HCT116 (cell line): ENCODE results near the gene SRPK2. TPM values are rescaled to one million over a fixed set of nuclear protein-coding genes. Genes with fewer than 3 reads are reported as not detected.

Experiments used
- ATAC-seq: fragments of 200-7000 bp; cut with Tn5 transposase; 2 replicates; pipeline ENCODE4 v1.9.1; 2020; ENCODE audit warnings: mild to moderate bottlenecking, moderate library complexity
- BruUV-seq: library from RNA; stranded (reverse); fragments of 400-500 nt; replicated peaks from 2 replicates; lab custom pipeline; 2021; lab: Mats Ljungman, UMichigan
- CTCF ChIA-PET: fragments of 300-600 bp; sonication (Branson Sonifier 250); formaldehyde crosslinking; loops from one replicate; lab custom pipeline; 2021; ENCODE audit warnings: antibody characterized with exemption; lab: Charles Lee
- POLR2A ChIA-PET: fragments of 300-600, 350-600 bp; sonication (Branson Sonifier 250); formaldehyde crosslinking; loops from one replicate; lab custom pipeline; 2021; ENCODE audit warnings: antibody characterized with exemption; lab: Charles Lee
- RAD21 ChIA-PET, 2 experiments: fragments of 300-600 bp; sonication (Branson Sonifier 250); formaldehyde crosslinking; loops; one replicate each; lab custom pipeline; 2023; ENCODE audit warnings: low total read pairs in 2 of 2; ENCODE audit not compliant: uncharacterized antibody in 2 of 2, unreplicated experiment in 2 of 2, low non-redundant PET in 1 of 2; lab: Charles Lee
- DNase-seq: peaks from one replicate; pipeline ENCODE4 v3.0.0-alpha.2; 2010; ENCODE audit warnings: low read depth, low spot score
- H2AFZ ChIP-seq: fragments of 200-600 bp; shearing (Covaris generic), sonication (generic); 2 replicates; pipeline ENCODE4 v1.6.1; 2017; ENCODE audit warnings: low read depth, mixed run types, mixed read lengths, antibody characterized with exemption, low read length; ENCODE audit not compliant: poor library complexity, severe bottlenecking
- H3K27ac ChIP-seq: 2 replicates; pipeline ENCODE4 v1.5.1; 2012; ENCODE audit warnings: low read depth, low read length
- H3K27me3 ChIP-seq: fragments of 200-600 bp; sonication (generic); 2 replicates; pipeline ENCODE4 v1.6.1; 2016; ENCODE audit warnings: mixed run types, low read length, mixed read lengths; ENCODE audit not compliant: insufficient read depth
- H3K36me3 ChIP-seq, 2 experiments: fragments of 200-500 bp in 1 of 2; fragments of 200-600 bp in 1 of 2; sonication (Bioruptor generic) in 1 of 2; sonication (generic) in 1 of 2; 2 replicates each; pipeline versions ENCODE4 v1.5.1 to v1.6.1; 2014 to 2016; ENCODE audit warnings: low read length in 2 of 2, inconsistent platforms in 1 of 2, mixed read lengths in 1 of 2, mixed run types in 1 of 2; ENCODE audit not compliant: insufficient read depth in 2 of 2, control insufficient read depth in 1 of 2
- H3K4me1 ChIP-seq, 2 experiments: fragments of 200-600 bp in 1 of 2; sonication (generic) in 1 of 2; 2 replicates each; pipeline versions ENCODE4 v1.5.1 to v1.6.1; 2012 to 2017; ENCODE audit warnings: low read length in 2 of 2, inconsistent platforms in 1 of 2, mild to moderate bottlenecking in 1 of 2, mixed read lengths in 1 of 2, mixed run types in 1 of 2, moderate library complexity in 1 of 2; ENCODE audit not compliant: insufficient read depth in 2 of 2, control insufficient read depth in 1 of 2
- H3K4me2 ChIP-seq: fragments of 200-600 bp; sonication (generic); 2 replicates; pipeline ENCODE4 v1.6.1; 2017; ENCODE audit warnings: mixed run types, low read length, mixed read lengths
- H3K4me3 ChIP-seq, 2 experiments: fragments of 200-600 bp in 1 of 2; sonication (generic) in 1 of 2; replicated peaks in 1 of 2; 2 replicates each; pipeline ENCODE4 v1.5.1; 2011 to 2016; ENCODE audit warnings: low read length in 2 of 2, control low read depth in 1 of 2, low read depth in 1 of 2, mild to moderate bottlenecking in 1 of 2, mixed read lengths in 1 of 2, mixed run types in 1 of 2
- H3K79me2 ChIP-seq: fragments of 200-600 bp; sonication (generic); 2 replicates; pipeline ENCODE4 v1.6.1; 2017; ENCODE audit warnings: mild to moderate bottlenecking, mixed run types, low read length, moderate library complexity, mixed read lengths; ENCODE audit not compliant: insufficient read depth
- H3K9ac ChIP-seq: fragments of 200-600 bp; sonication (generic); 2 replicates; pipeline ENCODE4 v1.6.1; 2016; ENCODE audit warnings: low read length, mixed read lengths
- H3K9me2 ChIP-seq: fragments of 200-600 bp; sonication (generic), shearing (Covaris generic); 2 replicates; pipeline ENCODE4 v1.6.1; 2017; ENCODE audit warnings: mixed run types, mild to moderate bottlenecking, moderate library complexity; ENCODE audit not compliant: insufficient read depth
- H3K9me3 ChIP-seq, 2 experiments: fragments of 200-500 bp in 1 of 2; fragments of 200-600 bp in 1 of 2; sonication (Bioruptor generic) in 1 of 2; sonication (generic) in 1 of 2; 2 replicates each; pipeline ENCODE4 v1.6.1; 2014 to 2017; ENCODE audit warnings: low read length in 2 of 2, mixed read lengths in 2 of 2, inconsistent platforms in 1 of 2, low read depth in 1 of 2, mild to moderate bottlenecking in 1 of 2, mixed run types in 1 of 2, moderate library complexity in 1 of 2; ENCODE audit not compliant: control insufficient read depth in 1 of 2, insufficient read depth in 1 of 2
- H4K20me1 ChIP-seq: fragments of 200-600 bp; sonication (generic), shearing (Covaris generic); 2 replicates; pipeline ENCODE4 v1.6.1; 2017; ENCODE audit warnings: mixed run types, mild to moderate bottlenecking, moderate library complexity; ENCODE audit not compliant: insufficient read depth
- CEBPB ChIP-seq: IDR thresholded peaks from 2 replicates; pipeline ENCODE4 v1.6.1; 2012; ENCODE audit warnings: low read depth
- EGR1 ChIP-seq: IDR thresholded peaks from 2 replicates; pipeline ENCODE4 v1.6.1; 2012; ENCODE audit warnings: low read depth
- ELF1 ChIP-seq: IDR thresholded peaks from 2 replicates; pipeline ENCODE4 v1.6.1; 2012; ENCODE audit warnings: low read depth, borderline replicate concordance
- EZH2 ChIP-seq: fragments of 200-600 bp; sonication (generic); IDR thresholded peaks from 2 replicates; pipeline ENCODE4 v1.6.1; 2017; ENCODE audit warnings: antibody characterized with exemption, mixed run types
- FOSL1 ChIP-seq: IDR thresholded peaks from 2 replicates; pipeline ENCODE4 v1.6.1; 2012; ENCODE audit warnings: low read depth
- JUND ChIP-seq: IDR thresholded peaks from 2 replicates; pipeline ENCODE4 v1.6.1; 2012
- RAD21 ChIP-seq: IDR thresholded peaks from 2 replicates; pipeline ENCODE4 v1.6.1; 2012; ENCODE audit warnings: low read depth, mild to moderate bottlenecking
- SIN3A ChIP-seq: IDR thresholded peaks from 2 replicates; pipeline ENCODE4 v1.6.1; 2012; ENCODE audit warnings: low read depth
- SP1 ChIP-seq: IDR thresholded peaks from 2 replicates; pipeline ENCODE4 v1.6.1; 2012; ENCODE audit warnings: low read depth
- TCF7L2 ChIP-seq: IDR thresholded peaks from 2 replicates; pipeline ENCODE4 v1.7.0; 2011; ENCODE audit warnings: borderline replicate concordance, inconsistent platforms; ENCODE audit not compliant: insufficient read depth, insufficient read length; ENCODE audit errors: extremely low read depth
- YY1 ChIP-seq: IDR thresholded peaks from 2 replicates; pipeline ENCODE4 v1.6.1; 2011; ENCODE audit warnings: low read length, low read depth, moderate library complexity, mild to moderate bottlenecking; ENCODE audit not compliant: insufficient replicate concordance; ENCODE audit errors: extremely low read depth
- ZFX ChIP-seq: fragments of 450-650 bp; IDR thresholded peaks from 2 replicates; pipeline ENCODE4 v1.6.1; 2017
- intact Hi-C: fragments of 100-400 bp; cut with micrococcal nuclease; formaldehyde crosslinking; loops from 2 replicates; pipeline ENCODE4 v1.10.0; 2022
- total RNA-seq: library from RNA; stranded (reverse); gene quantifications from one replicate; pipeline ENCODE4 v1.2.1, GENCODE V29; 2021; ENCODE audit not compliant: unreplicated experiment
- TF ChIP-seq, protein P1 (sequence below): IDR thresholded peaks from 2 replicates; pipeline ENCODE4 v1.6.1; 2011; ENCODE audit warnings: mild to moderate bottlenecking, low read length, moderate library complexity; ENCODE audit not compliant: insufficient replicate concordance; ENCODE audit errors: extremely low read depth
- TF ChIP-seq, protein P2 (sequence below): IDR thresholded peaks from 2 replicates; pipeline ENCODE4 v1.6.1; 2012; ENCODE audit warnings: low read depth
- TF ChIP-seq, protein P3 (sequence below), 3 experiments: fragments of 200-600 bp in 1 of 3; sonication (generic) in 1 of 3; IDR thresholded peaks in 2 of 3; conservative IDR thresholded peaks in 1 of 3; 2 replicates each; pipeline ENCODE4 v1.5.1; 2012 to 2017; ENCODE audit warnings: low read depth in 2 of 3, low read length in 2 of 3, antibody characterized with exemption in 1 of 3, borderline replicate concordance in 1 of 3, control low read depth in 1 of 3, mild to moderate bottlenecking in 1 of 3, mixed read lengths in 1 of 3, mixed run types in 1 of 3, moderate library complexity in 1 of 3; ENCODE audit not compliant: insufficient read depth in 1 of 3

Gene SRPK2
- total RNA-seq, 1 experiment from 2014 or later: 37.4 TPM

DNA sequence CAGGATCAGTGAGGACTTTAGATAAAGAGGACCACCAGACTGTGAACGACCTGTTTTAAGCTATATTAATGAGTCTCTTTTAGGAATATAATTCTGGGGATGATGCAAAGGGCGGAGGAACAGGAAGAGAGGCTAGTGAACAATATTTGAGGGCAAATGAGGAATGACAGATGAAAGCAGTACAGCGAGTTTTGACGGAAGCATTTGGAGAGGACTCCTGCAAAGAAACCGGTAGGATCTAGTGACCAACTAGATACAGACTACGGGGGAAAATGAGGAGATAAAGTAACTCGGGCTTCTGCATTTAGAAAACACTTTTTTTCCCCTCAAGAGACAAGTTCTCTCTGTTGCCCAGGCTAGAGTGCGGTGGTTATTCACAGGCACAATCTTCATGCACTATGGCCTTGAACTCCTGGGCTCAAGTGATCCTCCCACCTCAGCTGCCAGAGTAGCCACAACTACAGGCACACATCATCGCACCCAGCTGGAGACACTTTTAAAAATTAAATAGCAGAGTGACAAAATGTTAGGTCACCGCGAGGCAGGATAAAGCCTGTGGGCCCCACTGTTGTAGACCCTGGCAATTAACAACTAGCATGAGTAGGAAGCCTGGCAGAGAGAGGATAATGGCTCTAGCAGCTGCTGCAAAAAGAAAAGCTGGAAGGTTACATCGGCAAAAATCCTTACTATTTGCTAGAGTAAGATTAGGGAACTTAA lies 143.2 kb downstream of the SRPK2 start (continued):
- TF ChIP-seq, protein P1, sequence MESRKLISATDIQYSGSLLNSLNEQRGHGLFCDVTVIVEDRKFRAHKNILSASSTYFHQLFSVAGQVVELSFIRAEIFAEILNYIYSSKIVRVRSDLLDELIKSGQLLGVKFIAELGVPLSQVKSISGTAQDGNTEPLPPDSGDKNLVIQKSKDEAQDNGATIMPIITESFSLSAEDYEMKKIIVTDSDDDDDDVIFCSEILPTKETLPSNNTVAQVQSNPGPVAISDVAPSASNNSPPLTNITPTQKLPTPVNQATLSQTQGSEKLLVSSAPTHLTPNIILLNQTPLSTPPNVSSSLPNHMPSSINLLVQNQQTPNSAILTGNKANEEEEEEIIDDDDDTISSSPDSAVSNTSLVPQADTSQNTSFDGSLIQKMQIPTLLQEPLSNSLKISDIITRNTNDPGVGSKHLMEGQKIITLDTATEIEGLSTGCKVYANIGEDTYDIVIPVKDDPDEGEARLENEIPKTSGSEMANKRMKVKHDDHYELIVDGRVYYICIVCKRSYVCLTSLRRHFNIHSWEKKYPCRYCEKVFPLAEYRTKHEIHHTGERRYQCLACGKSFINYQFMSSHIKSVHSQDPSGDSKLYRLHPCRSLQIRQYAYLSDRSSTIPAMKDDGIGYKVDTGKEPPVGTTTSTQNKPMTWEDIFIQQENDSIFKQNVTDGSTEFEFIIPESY: no peak
- TF ChIP-seq TCF7L2 (no peak), EZH2 (no peak), FOSL1 (no peak), YY1 (no peak)

DNA sequence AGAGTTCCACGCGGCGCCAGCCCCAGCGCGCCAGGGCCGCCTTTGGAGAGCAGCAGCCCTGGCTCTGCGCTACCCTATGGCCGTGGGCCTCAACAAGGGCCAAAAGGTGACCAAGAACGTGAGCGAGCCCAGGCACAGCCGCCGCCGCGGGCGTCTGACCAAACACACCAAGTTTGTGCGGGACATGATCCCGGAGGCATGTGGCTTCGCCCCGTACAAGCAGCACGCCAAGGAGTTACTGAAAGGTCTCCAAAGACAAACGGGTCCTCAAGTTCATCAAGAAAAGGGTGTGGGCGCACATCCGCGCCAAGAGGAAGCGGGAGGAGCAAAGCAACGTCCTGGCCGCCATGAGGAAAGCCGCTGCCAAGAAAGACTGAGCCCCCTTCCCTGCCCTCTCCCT lies 144.1 kb downstream of the SRPK2 start:
- DNase-seq (no peak), ATAC-seq (no peak)
- Histone ChIP-seq H4K20me1 (peaks cover 7% of the 10 kb centered on the region), H3K27me3 (no peaks in the 10 kb centered on the region), H3K4me1 (no peaks in the 10 kb centered on the region), H3K27ac (no peak overlapping the region), H3K4me2 (no peak overlapping the region), H2AFZ (no peak overlapping the region), H3K4me3 (no peak overlapping the region), H3K9me2 (no peaks in the 10 kb centered on the region), H3K9ac (no peak overlapping the region), H3K36me3 (no peaks in the 10 kb centered on the region), H3K79me2 (peaks cover 13% of the 10 kb centered on the region), H3K9me3 (no peaks in the 10 kb centered on the region)
- intact Hi-C loops: no loop called here
- TF ChIP-seq JUND (no peak), RAD21 (no peak), SIN3A (no peak), SP1 (no peak), YY1 (no peak), ZFX (no peak), ELF1 (no peak), EGR1 (no peak), CEBPB (no peak)
- TF ChIP-seq, protein P2, sequence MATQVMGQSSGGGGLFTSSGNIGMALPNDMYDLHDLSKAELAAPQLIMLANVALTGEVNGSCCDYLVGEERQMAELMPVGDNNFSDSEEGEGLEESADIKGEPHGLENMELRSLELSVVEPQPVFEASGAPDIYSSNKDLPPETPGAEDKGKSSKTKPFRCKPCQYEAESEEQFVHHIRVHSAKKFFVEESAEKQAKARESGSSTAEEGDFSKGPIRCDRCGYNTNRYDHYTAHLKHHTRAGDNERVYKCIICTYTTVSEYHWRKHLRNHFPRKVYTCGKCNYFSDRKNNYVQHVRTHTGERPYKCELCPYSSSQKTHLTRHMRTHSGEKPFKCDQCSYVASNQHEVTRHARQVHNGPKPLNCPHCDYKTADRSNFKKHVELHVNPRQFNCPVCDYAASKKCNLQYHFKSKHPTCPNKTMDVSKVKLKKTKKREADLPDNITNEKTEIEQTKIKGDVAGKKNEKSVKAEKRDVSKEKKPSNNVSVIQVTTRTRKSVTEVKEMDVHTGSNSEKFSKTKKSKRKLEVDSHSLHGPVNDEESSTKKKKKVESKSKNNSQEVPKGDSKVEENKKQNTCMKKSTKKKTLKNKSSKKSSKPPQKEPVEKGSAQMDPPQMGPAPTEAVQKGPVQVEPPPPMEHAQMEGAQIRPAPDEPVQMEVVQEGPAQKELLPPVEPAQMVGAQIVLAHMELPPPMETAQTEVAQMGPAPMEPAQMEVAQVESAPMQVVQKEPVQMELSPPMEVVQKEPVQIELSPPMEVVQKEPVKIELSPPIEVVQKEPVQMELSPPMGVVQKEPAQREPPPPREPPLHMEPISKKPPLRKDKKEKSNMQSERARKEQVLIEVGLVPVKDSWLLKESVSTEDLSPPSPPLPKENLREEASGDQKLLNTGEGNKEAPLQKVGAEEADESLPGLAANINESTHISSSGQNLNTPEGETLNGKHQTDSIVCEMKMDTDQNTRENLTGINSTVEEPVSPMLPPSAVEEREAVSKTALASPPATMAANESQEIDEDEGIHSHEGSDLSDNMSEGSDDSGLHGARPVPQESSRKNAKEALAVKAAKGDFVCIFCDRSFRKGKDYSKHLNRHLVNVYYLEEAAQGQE: no peak
- TF ChIP-seq, protein P1: no peak
- TF ChIP-seq, protein P3, sequence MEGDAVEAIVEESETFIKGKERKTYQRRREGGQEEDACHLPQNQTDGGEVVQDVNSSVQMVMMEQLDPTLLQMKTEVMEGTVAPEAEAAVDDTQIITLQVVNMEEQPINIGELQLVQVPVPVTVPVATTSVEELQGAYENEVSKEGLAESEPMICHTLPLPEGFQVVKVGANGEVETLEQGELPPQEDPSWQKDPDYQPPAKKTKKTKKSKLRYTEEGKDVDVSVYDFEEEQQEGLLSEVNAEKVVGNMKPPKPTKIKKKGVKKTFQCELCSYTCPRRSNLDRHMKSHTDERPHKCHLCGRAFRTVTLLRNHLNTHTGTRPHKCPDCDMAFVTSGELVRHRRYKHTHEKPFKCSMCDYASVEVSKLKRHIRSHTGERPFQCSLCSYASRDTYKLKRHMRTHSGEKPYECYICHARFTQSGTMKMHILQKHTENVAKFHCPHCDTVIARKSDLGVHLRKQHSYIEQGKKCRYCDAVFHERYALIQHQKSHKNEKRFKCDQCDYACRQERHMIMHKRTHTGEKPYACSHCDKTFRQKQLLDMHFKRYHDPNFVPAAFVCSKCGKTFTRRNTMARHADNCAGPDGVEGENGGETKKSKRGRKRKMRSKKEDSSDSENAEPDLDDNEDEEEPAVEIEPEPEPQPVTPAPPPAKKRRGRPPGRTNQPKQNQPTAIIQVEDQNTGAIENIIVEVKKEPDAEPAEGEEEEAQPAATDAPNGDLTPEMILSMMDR (IDR thresholded peaks at IDR 0.05 in 2 of 3, conservative IDR thresholded peaks at IDR 0.05 in 1 of 3; ENCODE audit: borderline replicate concordance in 1 of 3, insufficient read depth in 1 of 3, low read depth in 2 of 3, low read length in 2 of 3): no peak
- ChIA-PET RAD21 (no interaction called here), POLR2A (no interaction called here), CTCF (interaction anchor here (0.7 kb wide), 1 partner anchor 30 kb away, joined by 3 read pairs; no protein-coding TSS in a partner anchor)
- BruUV-seq: no TSS peak
